Kidney capillary endothelial cell (primary cell): ENCODE measurements around the gene ARL14.

Source experiments
- DNase-seq: peaks from one replicate; pipeline ENCODE4 v3.0.0-alpha.2; 2018; ENCODE audit warnings: low spot score

Gene ARL14

GRCh38 chr3:160676547-160677303 is at the start of gene ARL14:
ARL14 (plus strand) TSS chr3:160677160; CDS start chr3:160677347, 187 bp downstream.
- DNase-seq, result peak; percentile 46

GRCh38 chr3:160629491-160629890 is 47.5 kb upstream of the ARL14 start:
- DNase-seq, result no peak

GRCh38 chr3:160633361-160634083 is 43.4 kb upstream of the ARL14 start:
- no peak for DNase-seq

GRCh38 chr3:160635213-160635612 is 41.7 kb upstream of the ARL14 start:
- no peak for DNase-seq

GRCh38 chr3:160637086-160637485 is 39.9 kb upstream of the ARL14 start:
- DNase-seq, result no peak

- DNase-seq, result no peak
Observed at GRCh38 chr3:160638184-160638583, 38.8 kb upstream of the ARL14 start.

- no peak for DNase-seq
Observed at GRCh38 chr3:160641665-160642309, 35.2 kb upstream of the ARL14 start.

- DNase-seq, result no peak
Observed at GRCh38 chr3:160643994-160644393, 33.0 kb upstream of the ARL14 start.

- DNase-seq, result no peak
Observed at GRCh38 chr3:160644491-160644890, 32.5 kb upstream of the ARL14 start.

GRCh38 chr3:160648701-160649100 is 28.3 kb upstream of the ARL14 start:
- DNase-seq, result no peak

GRCh38 chr3:160649596-160649995 is 27.4 kb upstream of the ARL14 start:
- no peak for DNase-seq

GRCh38 chr3:160653512-160653911 is 23.4 kb upstream of the ARL14 start:
- DNase-seq, result no peak

GRCh38 chr3:160660902-160661301 is 16.1 kb upstream of the ARL14 start:
- no peak for DNase-seq

- DNase-seq, result no peak
Observed at GRCh38 chr3:160661660-160662059, 15.3 kb upstream of the ARL14 start.

- DNase-seq, result no peak
Observed at GRCh38 chr3:160665231-160665630, 11.7 kb upstream of the ARL14 start.

- no peak for DNase-seq
Observed at GRCh38 chr3:160665784-160666526, 11.0 kb upstream of the ARL14 start.

GRCh38 chr3:160667452-160667851 is 9.5 kb upstream of the ARL14 start:
- DNase-seq, result no peak

- DNase-seq, result no peak
Observed at GRCh38 chr3:160668454-160668853, 8.5 kb upstream of the ARL14 start.

GRCh38 chr3:160671231-160671630 is 5.7 kb upstream of the ARL14 start:
- DNase-seq, result no peak

- no peak for DNase-seq
Observed at GRCh38 chr3:160671995-160672394, 5.0 kb upstream of the ARL14 start.

- no peak for DNase-seq
Observed at GRCh38 chr3:160673188-160673587, 3.8 kb upstream of the ARL14 start.

- DNase-seq, result no peak
Observed at GRCh38 chr3:160675566-160676124, 1.3 kb upstream of the ARL14 start.
